Ascending aorta (tissue), 2 donors: ENCODE data around the gene STIL. TPM values are rescaled to one million over a fixed set of nuclear protein-coding genes. Genes with fewer than 3 reads are reported as not detected.

Source experiments
- DNase-seq, 2 donors: peaks; one replicate each; pipeline ENCODE4 v3.0.0-alpha.2; 2019; ENCODE audit warnings: low spot score in 2 of 2
- H3K27ac ChIP-seq, 2 donors: fragments of 200-600 bp; sonication (generic); one replicate each; pipeline ENCODE4 v1.5.1; 2016 to 2017; ENCODE audit warnings: mild to moderate bottlenecking in 1 of 2
- H3K27me3 ChIP-seq: fragments of 200-600 bp; sonication (generic); one replicate; pipeline ENCODE4 v1.5.1; 2017
- H3K36me3 ChIP-seq, 2 donors: fragments of 200-600 bp; sonication (generic); one replicate each; pipeline ENCODE4 v1.5.1; 2016
- H3K4me1 ChIP-seq, 2 donors: fragments of 200-600 bp; sonication (generic); one replicate each; pipeline ENCODE4 v1.5.1; 2016 to 2017; ENCODE audit warnings: mild to moderate bottlenecking in 1 of 2
- H3K4me3 ChIP-seq, 2 donors: fragments of 200-600 bp; sonication (generic); one replicate each; pipeline ENCODE4 v1.5.1; 2016 to 2017; ENCODE audit warnings: mild to moderate bottlenecking in 1 of 2
- H3K9me3 ChIP-seq, 2 donors: fragments of 200-600 bp; sonication (generic); one replicate each; pipeline ENCODE4 v1.5.1; 2016
- CTCF ChIP-seq, 3 experiments: fragments of 200-600 bp in 2 of 3; fragments of 450-650 bp in 1 of 3; sonication (generic) in 2 of 3; IDR thresholded peaks; one replicate each; pipeline ENCODE4 v1.5.1; 2016 to 2019; ENCODE audit warnings: antibody characterized with exemption in 3 of 3, mild to moderate bottlenecking in 1 of 3, moderate library complexity in 1 of 3
- intact Hi-C: fragments of 100-400 bp; cut with DNase I; formaldehyde crosslinking; loops from one replicate; pipeline ENCODE4 v1.15.1; 2023
- total RNA-seq: library from RNA; depleted of rRNA; stranded (reverse); fragments of >200 nt; gene quantifications from one replicate; pipeline ENCODE4 v1.1.0, GENCODE V29; 2016

The STIL gene
- total RNA-seq, 1 donor from 2014 or later, result 0.11 TPM

DNA sequence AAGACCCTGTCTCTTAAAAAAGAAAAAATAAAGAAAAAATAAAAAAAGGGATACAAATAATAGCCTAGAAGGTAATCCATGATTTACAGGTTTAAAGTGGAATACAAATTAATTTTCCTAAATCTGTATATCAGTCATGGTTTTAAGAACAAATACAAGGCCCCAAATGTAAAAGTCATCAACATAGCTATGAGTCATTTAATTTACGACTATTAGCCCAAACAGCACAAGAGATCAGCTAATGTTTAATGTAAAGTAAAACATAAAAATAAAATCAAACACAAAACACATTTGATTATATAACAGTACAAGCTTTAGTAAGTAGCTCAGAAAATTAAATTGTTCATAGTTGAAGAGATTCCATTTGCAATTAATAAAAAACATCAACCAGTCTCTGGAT lies 61.6 kb downstream of the STIL start:
- no peaks in the 10 kb centered on the region for H3K36me3 ChIP-seq
- H3K27ac ChIP-seq, result no peak overlapping the region
- H3K27me3 ChIP-seq, result no peaks in the 10 kb centered on the region
- no peaks in the 10 kb centered on the region for H3K9me3 ChIP-seq
- intact Hi-C loops, result no loop called here
- H3K4me1 ChIP-seq, result no peaks in the 10 kb centered on the region
- H3K4me3 ChIP-seq, result no peak overlapping the region
- no peak for DNase-seq
- TF ChIP-seq CTCF (IDR thresholded peaks at IDR 0.05), result no peak

- no peak for DNase-seq
- H3K27me3 ChIP-seq, result no peaks in the 10 kb centered on the region
- intact Hi-C loops, result no loop called here
- no peak overlapping the region for H3K27ac ChIP-seq
- no peak overlapping the region for H3K4me3 ChIP-seq
- no peaks in the 10 kb centered on the region for H3K4me1 ChIP-seq
- no peaks in the 10 kb centered on the region for H3K36me3 ChIP-seq
- H3K9me3 ChIP-seq, result no peaks in the 10 kb centered on the region
- TF ChIP-seq CTCF (IDR thresholded peaks at IDR 0.05), result no peak
Observed at GRCh38 chr1:47249755-47250154, 64.2 kb downstream of the STIL start.

DNA sequence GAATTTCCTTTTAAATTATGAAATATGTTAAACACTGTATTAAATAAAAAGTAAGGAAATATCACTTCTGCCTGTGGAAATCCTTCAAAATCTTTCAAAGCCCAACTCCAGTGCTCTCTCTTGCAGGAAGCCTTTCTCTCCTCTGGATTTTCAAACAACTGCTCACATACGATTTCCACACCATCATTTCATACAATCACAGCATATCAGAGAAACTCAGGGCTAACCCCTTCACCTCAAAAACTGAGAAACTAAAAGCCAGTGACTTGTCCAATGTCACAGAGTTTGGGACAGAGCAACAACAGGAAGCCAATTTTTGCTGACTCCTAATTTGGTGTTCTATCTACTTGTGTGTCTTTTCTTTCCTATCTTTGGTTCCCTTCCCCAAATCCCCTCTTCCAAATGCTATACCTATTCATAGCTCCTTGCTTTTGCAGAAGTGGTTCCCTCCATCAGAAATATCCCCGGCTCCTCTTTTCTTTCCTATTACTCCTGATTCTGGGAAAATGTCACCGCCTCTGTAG lies 69.5 kb downstream of the STIL start:
- Histone ChIP-seq H3K4me1 (no peaks in the 10 kb centered on the region), H3K4me3 (no peak overlapping the region), H3K9me3 (no peaks in the 10 kb centered on the region), H3K36me3 (no peaks in the 10 kb centered on the region), H3K27me3 (no peaks in the 10 kb centered on the region), H3K27ac (no peak overlapping the region)
- no peak for TF ChIP-seq CTCF (IDR thresholded peaks at IDR 0.05)
- DNase-seq, result no peak
- intact Hi-C loops, result no loop called here

GRCh38 chr1:47243910-47244309 lies 70.0 kb downstream of the STIL start:
- DNase-seq, result no peak

DNA sequence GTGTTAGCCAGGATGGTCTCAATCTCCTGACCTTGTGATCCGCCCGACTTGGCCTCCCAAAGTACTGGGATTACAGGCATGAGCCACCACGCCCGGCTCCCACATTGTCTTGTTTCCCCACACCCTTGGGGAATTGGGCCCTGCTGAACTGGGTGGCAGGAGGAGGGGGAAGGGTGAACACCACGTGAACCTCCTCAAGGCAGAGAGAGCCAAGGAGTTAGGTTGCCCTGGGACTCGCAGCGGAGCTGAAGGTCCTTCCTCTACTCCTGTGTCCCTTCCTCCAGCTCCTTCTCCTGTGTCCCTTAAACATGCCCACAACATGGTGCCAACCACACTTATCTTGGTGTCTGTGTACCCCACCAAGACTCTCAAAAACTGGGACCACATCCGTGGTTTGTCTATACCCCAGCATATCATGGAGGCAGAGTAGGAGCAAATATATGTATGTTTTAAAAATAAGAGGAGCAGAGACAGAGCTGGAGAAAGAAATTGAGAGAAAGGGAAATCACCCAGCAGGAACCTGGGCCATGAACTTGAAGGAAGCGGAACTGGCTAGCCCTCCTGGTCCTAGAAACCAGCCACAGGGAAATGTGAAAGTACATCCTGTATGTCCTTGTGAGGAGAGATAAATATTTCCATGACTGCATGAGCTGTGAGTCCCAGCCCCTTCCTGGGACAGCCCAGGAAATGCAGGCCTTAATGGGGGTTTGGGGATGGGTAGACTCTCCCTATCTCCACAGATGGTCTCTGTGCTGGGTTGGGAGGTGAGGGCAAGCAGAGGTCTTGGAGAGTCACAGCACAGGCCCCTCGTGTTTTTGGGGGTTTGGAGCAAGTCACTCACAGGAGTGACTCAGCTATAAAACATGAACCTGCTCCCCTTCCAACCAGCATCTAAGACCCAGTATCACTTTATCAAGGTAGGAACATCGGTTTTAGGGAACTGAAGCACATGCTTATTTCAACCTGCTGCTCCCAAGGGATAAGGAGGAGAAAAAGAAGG lies 72.5 kb downstream of the STIL start:
- no peaks in the 10 kb centered on the region for H3K27me3 ChIP-seq
- no peak overlapping the region for H3K27ac ChIP-seq

More at GRCh38 chr1:47243910-47244309, 70.0 kb downstream of the STIL start:
- TF ChIP-seq CTCF (IDR thresholded peaks at IDR 0.05), result no peak
- Histone ChIP-seq H3K36me3 (no peaks in the 10 kb centered on the region), H3K4me1 (no peaks in the 10 kb centered on the region), H3K27me3 (no peaks in the 10 kb centered on the region), H3K9me3 (no peaks in the 10 kb centered on the region), H3K27ac (no peak overlapping the region), H3K4me3 (no peak overlapping the region)
- intact Hi-C loops, result no loop called here

More for the DNA sequence above, 72.5 kb downstream of the STIL start:
- H3K4me1 ChIP-seq, result no peaks in the 10 kb centered on the region
- no peaks in the 10 kb centered on the region for H3K9me3 ChIP-seq
- no peak for TF ChIP-seq CTCF (IDR thresholded peaks at IDR 0.05)
- H3K4me3 ChIP-seq, result no peak overlapping the region
- H3K36me3 ChIP-seq, result no peaks in the 10 kb centered on the region
- DNase-seq, result no peak
- intact Hi-C loops, result no loop called here
